Measurements from ENCODE around the gene THSD4.

THSD4 gene

GRCh38 chr15:71290002-71290401 lies 174.7 kb downstream of the THSD4 start:
- Histone ChIP-seq H3K4me3 (ENCODE audit: low read length) (no peak overlapping the region), H3K4me1 (ENCODE audit: control insufficient read depth, insufficient read depth, low read length) (peaks cover 21% of the 10 kb centered on the region), H3K9ac (ENCODE audit: low read length) (no peak overlapping the region), H3K36me3 (ENCODE audit: control insufficient read depth, insufficient read depth, low read length) (no peaks in the 10 kb centered on the region), H3K9me3 (ENCODE audit: control insufficient read depth, low read length) (no peaks in the 10 kb centered on the region), H3K27me3 (ENCODE audit: control insufficient read depth, insufficient read depth, low read length) (no peaks in the 10 kb centered on the region)

GRCh38 chr15:71290881-71291635 lies 175.8 kb downstream of the THSD4 start:
- no peak overlapping the region for H3K4me3 ChIP-seq (ENCODE audit: low read length)
- H3K27me3 ChIP-seq (ENCODE audit: control insufficient read depth, insufficient read depth, low read length) = no peaks in the 10 kb centered on the region
- H3K36me3 ChIP-seq (ENCODE audit: control insufficient read depth, insufficient read depth, low read length) = no peaks in the 10 kb centered on the region
- H3K9me3 ChIP-seq (ENCODE audit: control insufficient read depth, low read length) = no peaks in the 10 kb centered on the region
- peaks cover 21% of the 10 kb centered on the region for H3K4me1 ChIP-seq (ENCODE audit: control insufficient read depth, insufficient read depth, low read length)
- H3K9ac ChIP-seq (ENCODE audit: low read length) = no peak overlapping the region

GRCh38 chr15:71291723-71292122 lies 176.5 kb downstream of the THSD4 start:
- Histone ChIP-seq H3K36me3 (ENCODE audit: control insufficient read depth, insufficient read depth, low read length) (no peaks in the 10 kb centered on the region), H3K9me3 (ENCODE audit: control insufficient read depth, low read length) (no peaks in the 10 kb centered on the region), H3K4me3 (ENCODE audit: low read length) (no peak overlapping the region), H3K4me1 (ENCODE audit: control insufficient read depth, insufficient read depth, low read length) (peaks cover 21% of the 10 kb centered on the region), H3K27me3 (ENCODE audit: control insufficient read depth, insufficient read depth, low read length) (no peaks in the 10 kb centered on the region), H3K9ac (ENCODE audit: low read length) (no peak overlapping the region)

GRCh38 chr15:71293723-71294122 lies 178.5 kb downstream of the THSD4 start:
- H3K9me3 ChIP-seq (ENCODE audit: control insufficient read depth, low read length) = no peaks in the 10 kb centered on the region
- no peak overlapping the region for H3K9ac ChIP-seq (ENCODE audit: low read length)
- peaks cover 15% of the 10 kb centered on the region for H3K4me1 ChIP-seq (ENCODE audit: control insufficient read depth, insufficient read depth, low read length)
- no peak overlapping the region for H3K4me3 ChIP-seq (ENCODE audit: low read length)
- no peaks in the 10 kb centered on the region for H3K27me3 ChIP-seq (ENCODE audit: control insufficient read depth, insufficient read depth, low read length)
- no peaks in the 10 kb centered on the region for H3K36me3 ChIP-seq (ENCODE audit: control insufficient read depth, insufficient read depth, low read length)

GRCh38 chr15:71294251-71294910 lies 179.1 kb downstream of the THSD4 start:
- Histone ChIP-seq H3K36me3 (ENCODE audit: control insufficient read depth, insufficient read depth, low read length) (no peaks in the 10 kb centered on the region), H3K4me1 (ENCODE audit: control insufficient read depth, insufficient read depth, low read length) (peaks cover 9% of the 10 kb centered on the region), H3K9ac (ENCODE audit: low read length) (no peak overlapping the region), H3K27me3 (ENCODE audit: control insufficient read depth, insufficient read depth, low read length) (no peaks in the 10 kb centered on the region), H3K4me3 (ENCODE audit: low read length) (no peak overlapping the region), H3K9me3 (ENCODE audit: control insufficient read depth, low read length) (no peaks in the 10 kb centered on the region)

- Histone ChIP-seq H3K9ac (ENCODE audit: low read length) (no peak overlapping the region), H3K9me3 (ENCODE audit: control insufficient read depth, low read length) (no peaks in the 10 kb centered on the region), H3K4me3 (ENCODE audit: low read length) (no peak overlapping the region), H3K27me3 (ENCODE audit: control insufficient read depth, insufficient read depth, low read length) (no peaks in the 10 kb centered on the region), H3K4me1 (ENCODE audit: control insufficient read depth, insufficient read depth, low read length) (peaks cover 9% of the 10 kb centered on the region), H3K36me3 (ENCODE audit: control insufficient read depth, insufficient read depth, low read length) (no peaks in the 10 kb centered on the region)
Measured at GRCh38 chr15:71294911-71295602, 179.8 kb downstream of the THSD4 start.

- peaks cover 8% of the 10 kb centered on the region for H3K4me1 ChIP-seq (ENCODE audit: control insufficient read depth, insufficient read depth, low read length)
- H3K27me3 ChIP-seq (ENCODE audit: control insufficient read depth, insufficient read depth, low read length) = no peaks in the 10 kb centered on the region
- no peak overlapping the region for H3K4me3 ChIP-seq (ENCODE audit: low read length)
- H3K9me3 ChIP-seq (ENCODE audit: control insufficient read depth, low read length) = no peaks in the 10 kb centered on the region
- H3K36me3 ChIP-seq (ENCODE audit: control insufficient read depth, insufficient read depth, low read length) = no peaks in the 10 kb centered on the region
- no peak overlapping the region for H3K9ac ChIP-seq (ENCODE audit: low read length)
Measured at GRCh38 chr15:71295603-71296314, 180.5 kb downstream of the THSD4 start.

- H3K4me1 ChIP-seq (ENCODE audit: control insufficient read depth, insufficient read depth, low read length) = peaks cover 3% of the 10 kb centered on the region
- H3K4me3 ChIP-seq (ENCODE audit: low read length) = no peak overlapping the region
- H3K9me3 ChIP-seq (ENCODE audit: control insufficient read depth, low read length) = no peaks in the 10 kb centered on the region
- H3K27me3 ChIP-seq (ENCODE audit: control insufficient read depth, insufficient read depth, low read length) = no peaks in the 10 kb centered on the region
- H3K9ac ChIP-seq (ENCODE audit: low read length) = no peak overlapping the region
- no peaks in the 10 kb centered on the region for H3K36me3 ChIP-seq (ENCODE audit: control insufficient read depth, insufficient read depth, low read length)
Measured at GRCh38 chr15:71296315-71296679, 181.0 kb downstream of the THSD4 start.

GRCh38 chr15:71301958-71302621 lies 186.8 kb downstream of the THSD4 start:
- H3K4me1 ChIP-seq (ENCODE audit: control insufficient read depth, insufficient read depth, low read length) = no peaks in the 10 kb centered on the region
- H3K4me3 ChIP-seq (ENCODE audit: low read length) = no peak overlapping the region
- H3K27me3 ChIP-seq (ENCODE audit: control insufficient read depth, insufficient read depth, low read length) = no peaks in the 10 kb centered on the region
- no peak overlapping the region for H3K9ac ChIP-seq (ENCODE audit: low read length)
- H3K36me3 ChIP-seq (ENCODE audit: control insufficient read depth, insufficient read depth, low read length) = no peaks in the 10 kb centered on the region
- H3K9me3 ChIP-seq (ENCODE audit: control insufficient read depth, low read length) = no peaks in the 10 kb centered on the region

- H3K27me3 ChIP-seq (ENCODE audit: control insufficient read depth, insufficient read depth, low read length) = no peaks in the 10 kb centered on the region
- no peaks in the 10 kb centered on the region for H3K4me1 ChIP-seq (ENCODE audit: control insufficient read depth, insufficient read depth, low read length)
- H3K36me3 ChIP-seq (ENCODE audit: control insufficient read depth, insufficient read depth, low read length) = no peaks in the 10 kb centered on the region
- H3K9ac ChIP-seq (ENCODE audit: low read length) = no peak overlapping the region
- no peaks in the 10 kb centered on the region for H3K9me3 ChIP-seq (ENCODE audit: control insufficient read depth, low read length)
- H3K4me3 ChIP-seq (ENCODE audit: low read length) = no peak overlapping the region
Measured at GRCh38 chr15:71302861-71303410, 187.7 kb downstream of the THSD4 start.

GRCh38 chr15:71303977-71304376 lies 188.7 kb downstream of the THSD4 start:
- Histone ChIP-seq H3K9me3 (ENCODE audit: control insufficient read depth, low read length) (no peaks in the 10 kb centered on the region), H3K9ac (ENCODE audit: low read length) (no peak overlapping the region), H3K36me3 (ENCODE audit: control insufficient read depth, insufficient read depth, low read length) (no peaks in the 10 kb centered on the region), H3K27me3 (ENCODE audit: control insufficient read depth, insufficient read depth, low read length) (no peaks in the 10 kb centered on the region), H3K4me1 (ENCODE audit: control insufficient read depth, insufficient read depth, low read length) (no peaks in the 10 kb centered on the region), H3K4me3 (ENCODE audit: low read length) (no peak overlapping the region)
